GM18505 (cell line): ENCODE measurements around the gene SAP25.
A peak's percentile ranks its signal among the peaks of the same experiment; 100 is the strongest.

Experiments used
- ATAC-seq: cut with Tn5 transposase; IDR thresholded peaks from one replicate; pipeline ENCODE4 v1.9.1; 2021; ENCODE audit not compliant: unreplicated experiment
- POLR2A ChIP-seq: IDR thresholded peaks from 4 replicates; pipeline ENCODE4 v1.6.1; 2011; ENCODE audit warnings: borderline replicate concordance; ENCODE audit not compliant: insufficient read depth, insufficient read length; ENCODE audit errors: extremely low read depth

Gene SAP25

GRCh38 chr7:100604028-100604975 is 30.6 kb upstream of the SAP25 start:
- ATAC-seq, result no peak
- peak; percentile 29 for TF ChIP-seq POLR2A

- no peak for TF ChIP-seq POLR2A
- ATAC-seq, result no peak
Observed at GRCh38 chr7:100603726-100604027, 30.0 kb upstream of the SAP25 start.

GRCh38 chr7:100602889-100603725 is 29.4 kb upstream of the SAP25 start:
- ATAC-seq, result no peak

DNA sequence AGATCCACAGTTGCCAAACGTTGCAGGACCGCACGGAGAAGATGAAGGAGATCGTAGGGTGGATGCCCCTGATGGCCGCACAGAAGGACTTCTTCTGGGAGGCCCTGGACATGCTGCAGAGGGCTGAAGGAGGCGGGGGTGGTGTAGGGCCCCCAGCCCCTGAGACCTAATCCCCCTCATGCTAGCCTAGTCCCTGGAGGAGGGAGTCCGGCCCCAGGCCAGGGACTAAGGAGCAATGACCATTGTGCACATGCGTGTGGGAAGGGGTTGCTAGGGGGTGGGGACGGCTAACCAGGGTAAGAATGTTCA is 27.0 kb upstream of the SAP25 start:
- TF ChIP-seq POLR2A, result no peak
- no peak for ATAC-seq

More at GRCh38 chr7:100602889-100603725, 29.4 kb upstream of the SAP25 start:
- no peak for TF ChIP-seq POLR2A

GRCh38 chr7:100599911-100600729 is 26.4 kb upstream of the SAP25 start:
- ATAC-seq, result no peak

DNA sequence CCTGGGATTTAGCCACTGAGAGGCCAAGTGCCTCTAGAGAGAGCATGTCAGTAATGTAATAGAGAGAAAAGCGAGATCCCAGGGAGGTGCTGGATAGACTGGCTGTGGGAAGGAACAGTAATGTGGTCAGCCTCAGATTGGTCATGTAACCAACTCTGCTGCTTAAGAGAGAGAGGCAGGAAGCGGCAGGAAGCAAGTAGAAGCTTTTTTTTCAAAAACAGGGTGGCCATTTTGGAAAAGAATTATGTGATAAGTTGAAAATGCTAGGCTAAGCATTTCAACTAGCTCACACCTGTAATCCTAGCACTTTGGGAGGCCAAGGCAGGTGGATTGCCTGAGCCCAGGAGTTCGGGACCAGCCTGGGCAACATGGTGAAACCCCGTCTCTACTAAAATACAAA is 24.7 kb upstream of the SAP25 start:
- TF ChIP-seq POLR2A, result no peak
- no peak for ATAC-seq

More at GRCh38 chr7:100599911-100600729, 26.4 kb upstream of the SAP25 start:
- no peak for TF ChIP-seq POLR2A

DNA sequence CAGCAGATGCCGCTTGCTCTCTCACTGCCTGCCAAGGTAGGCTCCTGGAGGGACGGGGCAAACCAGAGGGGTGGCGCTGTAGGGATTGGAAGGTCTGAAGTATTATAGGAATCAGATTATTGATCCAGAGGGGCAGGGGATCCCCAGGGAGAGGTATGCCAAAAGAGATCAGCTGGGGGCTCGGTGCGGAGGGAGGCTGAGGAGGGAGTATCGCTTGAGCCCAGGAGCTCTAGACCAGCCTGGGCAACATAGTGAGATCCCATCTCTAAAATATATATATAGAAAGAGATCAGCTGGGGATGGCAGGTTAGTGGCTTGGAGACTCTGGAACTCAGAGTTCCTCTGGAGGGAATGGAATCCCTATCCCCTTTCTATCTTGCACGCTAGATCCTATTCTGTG is 21.5 kb upstream of the SAP25 start:
- no peak for ATAC-seq
- TF ChIP-seq POLR2A, result no peak

DNA sequence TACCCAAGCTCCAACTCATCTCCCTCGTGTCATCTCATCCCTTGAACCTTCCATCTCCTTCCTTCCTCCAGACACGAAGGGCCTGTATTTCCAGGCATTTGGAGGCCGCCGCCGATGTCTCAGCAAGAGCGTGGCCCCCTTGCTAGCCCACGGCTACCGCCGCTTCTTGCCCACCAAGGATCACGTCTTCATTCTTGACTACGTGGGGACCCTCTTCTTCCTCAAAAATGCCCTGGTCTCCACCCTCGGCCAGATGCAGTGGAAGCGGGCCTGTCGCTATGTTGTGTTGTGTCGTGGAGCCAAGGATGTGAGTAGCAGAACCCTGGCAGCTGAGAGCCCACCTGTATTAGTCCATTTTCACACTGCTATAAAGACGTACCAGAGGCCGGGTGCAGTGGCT is 17.9 kb upstream of the SAP25 start:
- ATAC-seq, result no peak
- TF ChIP-seq POLR2A, result no peak

DNA sequence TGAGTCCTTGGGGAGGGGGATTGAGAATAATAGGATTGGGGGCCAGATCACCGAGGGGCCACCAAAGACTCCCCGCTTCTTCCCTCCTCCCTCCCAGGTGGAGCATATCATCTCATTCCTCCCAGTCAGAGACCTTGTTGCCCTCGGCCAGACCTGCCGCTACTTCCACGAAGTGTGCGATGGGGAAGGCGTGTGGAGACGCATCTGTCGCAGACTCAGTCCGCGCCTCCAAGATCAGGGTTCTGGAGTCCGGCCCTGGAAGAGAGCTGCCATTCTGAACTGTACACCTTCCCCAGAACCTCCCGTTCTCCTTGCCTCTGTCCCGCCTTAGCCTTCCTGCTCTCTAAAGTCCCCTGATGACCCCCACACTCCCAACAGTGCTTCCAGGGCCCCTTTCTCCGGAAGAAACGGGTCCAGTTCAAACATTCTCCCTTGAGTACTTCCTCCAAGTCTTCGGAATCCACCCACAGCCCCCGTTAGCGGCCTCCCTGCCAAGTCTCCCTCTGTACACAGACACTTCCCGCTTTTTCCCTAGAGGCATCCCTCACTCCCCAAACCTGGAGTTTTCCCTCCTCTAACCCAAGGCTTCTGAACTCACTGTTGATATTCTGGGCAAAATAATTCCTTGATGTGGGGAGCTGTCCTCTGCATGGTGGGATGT is 16.5 kb upstream of the SAP25 start:
- ATAC-seq, result no peak
- no peak for TF ChIP-seq POLR2A

- no peak for ATAC-seq
- TF ChIP-seq POLR2A, result no peak
Observed at GRCh38 chr7:100589341-100589947, 15.7 kb upstream of the SAP25 start.

DNA sequence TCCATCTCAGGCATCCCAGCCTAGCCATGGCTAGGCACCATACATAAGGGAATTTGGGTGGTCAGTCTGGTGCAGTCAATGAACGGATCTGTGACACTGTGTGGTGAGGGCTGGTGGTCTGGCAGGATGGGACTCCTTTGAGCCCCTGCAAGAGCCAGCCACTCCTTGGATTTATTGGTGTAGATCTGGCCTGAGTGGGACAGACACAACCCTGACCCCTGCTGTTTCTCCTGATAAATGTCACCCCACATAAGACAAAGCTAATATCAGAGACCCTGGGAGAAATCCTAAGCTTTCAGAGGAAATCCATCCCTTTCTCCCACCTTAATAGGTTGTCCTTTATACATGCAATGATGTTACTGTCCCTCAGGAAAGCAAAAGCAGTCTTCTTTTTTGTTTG is 14.7 kb upstream of the SAP25 start:
- TF ChIP-seq POLR2A, result no peak
- no peak for ATAC-seq

- TF ChIP-seq POLR2A, result peak; percentile 58
- ATAC-seq, result peak; percentile 80
Observed at GRCh38 chr7:100586266-100587025, 12.7 kb upstream of the SAP25 start, which contains the start of gene FBXO24. TSS of gene FBXO24 (plus strand) at chr7:100586328. CDS start at chr7:100586626, 298 bp downstream.
